Stimulated activated CD8-positive, alpha-beta memory T cell treated with anti-CD3 and anti-CD28 coated beads, Interleukin-2, amount 100 ng/mL, for 48 hours (primary cell): ENCODE results near the gene CALN1.

Experiments used
- DNase-seq, 2 donors: peaks; one replicate each; pipeline ENCODE4 v3.0.0-alpha.2; 2020; ENCODE audit warnings: low read depth in 2 of 2

CALN1 gene

GRCh38 chr7:72325561-72325960, 86.6 kb downstream of the CALN1 start:
- DNase-seq: no peak

DNA sequence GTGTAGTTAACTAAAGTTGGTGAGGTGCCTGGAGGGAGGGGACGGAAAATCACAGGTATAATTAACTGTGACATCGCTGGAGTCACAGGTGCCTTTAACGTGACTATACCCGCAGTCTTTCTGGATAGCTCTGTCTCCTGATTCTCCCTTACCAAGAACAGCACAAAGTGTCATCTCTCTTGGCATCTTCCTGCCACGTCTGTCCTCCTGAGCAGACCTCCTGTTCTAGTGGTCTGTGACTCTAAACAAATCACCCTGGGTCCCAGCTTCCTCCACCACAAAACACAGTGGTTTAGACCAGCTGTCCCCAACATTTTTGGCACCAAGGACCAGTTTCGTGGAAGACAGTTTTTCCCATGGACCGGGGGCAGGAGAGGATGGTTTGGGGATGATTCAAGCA, 90.5 kb downstream of the CALN1 start:
- no peak for DNase-seq

DNA sequence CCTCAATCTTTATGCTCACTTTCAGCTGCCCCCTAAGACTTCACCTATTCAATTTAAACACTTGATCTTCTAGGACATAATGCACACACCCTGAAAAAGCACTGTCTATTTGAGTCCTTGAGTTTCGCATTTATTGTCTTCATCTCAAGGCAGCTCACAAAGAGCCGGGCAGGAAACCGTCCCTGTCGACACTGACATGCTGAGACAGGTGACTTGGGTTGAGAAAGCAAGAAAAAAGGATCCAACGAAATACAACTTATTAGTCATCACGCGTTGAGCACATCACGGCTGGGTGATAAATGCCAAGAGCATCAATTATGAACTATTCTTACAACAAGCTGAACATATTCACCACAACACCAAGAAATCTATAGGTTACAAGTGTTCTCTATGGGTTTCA, 91.1 kb downstream of the CALN1 start:
- no peak for DNase-seq

DNA sequence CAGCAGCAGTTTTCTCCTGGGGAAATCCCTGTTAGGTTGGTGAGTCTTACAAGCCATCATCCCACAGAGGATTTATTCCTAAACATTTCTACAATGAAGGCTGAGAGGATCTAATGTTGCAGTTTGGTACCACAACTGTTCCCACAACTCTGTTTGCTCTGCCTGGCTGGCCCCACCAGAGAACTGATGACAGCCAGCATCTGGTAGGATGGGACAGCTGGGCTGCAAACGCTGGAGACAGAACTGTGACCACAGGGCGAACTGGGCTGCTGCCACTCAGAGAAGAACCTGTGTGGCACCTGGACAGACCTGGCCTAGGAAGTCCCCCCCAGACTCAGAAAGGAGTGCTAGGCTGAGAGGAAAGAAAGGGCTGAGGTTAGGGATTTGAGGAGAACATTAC, 94.8 kb downstream of the CALN1 start:
- no peak for DNase-seq

DNA sequence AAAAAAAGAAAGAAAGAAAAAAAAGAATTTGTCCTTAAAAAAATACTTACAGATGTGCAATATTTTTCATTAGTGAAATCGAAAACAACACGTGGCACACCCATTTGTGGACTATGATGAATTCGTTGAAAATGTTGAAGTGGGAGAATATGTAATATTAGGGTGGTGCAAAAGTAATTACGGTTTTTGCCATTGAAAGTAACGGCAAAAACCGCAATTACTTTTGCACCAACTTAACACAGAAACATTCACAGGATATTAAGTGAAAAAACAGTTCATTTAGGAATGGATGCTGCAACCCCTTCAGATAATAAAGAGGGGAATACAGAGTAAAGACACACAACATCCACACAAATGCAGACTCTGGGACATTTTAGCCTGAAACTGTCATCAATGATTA, 96.0 kb downstream of the CALN1 start:
- no peak for DNase-seq

- DNase-seq: no peak
Measured at GRCh38 chr7:72313906-72314305, 98.2 kb downstream of the CALN1 start.

DNA sequence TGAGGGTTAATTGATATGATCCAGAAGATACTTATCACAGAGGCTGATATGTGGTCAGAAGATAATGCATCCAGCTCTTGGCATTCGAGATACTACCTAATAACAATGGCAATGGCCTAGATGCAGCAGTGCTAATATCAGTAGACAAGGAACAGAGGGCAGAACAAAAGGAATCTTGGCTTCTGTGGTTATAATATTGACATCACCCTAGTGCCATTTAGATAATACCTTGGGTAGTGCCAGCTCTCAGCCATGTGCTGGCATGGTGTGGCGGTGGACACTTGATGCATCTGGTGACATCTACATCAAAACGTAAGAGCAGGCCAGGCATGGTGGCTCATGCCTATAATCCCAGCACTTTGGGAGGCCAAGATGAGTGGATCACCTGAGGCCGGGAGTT, 101.8 kb downstream of the CALN1 start:
- DNase-seq: no peak

- DNase-seq: no peak
Measured at GRCh38 chr7:72309476-72309875, 102.7 kb downstream of the CALN1 start.

DNA sequence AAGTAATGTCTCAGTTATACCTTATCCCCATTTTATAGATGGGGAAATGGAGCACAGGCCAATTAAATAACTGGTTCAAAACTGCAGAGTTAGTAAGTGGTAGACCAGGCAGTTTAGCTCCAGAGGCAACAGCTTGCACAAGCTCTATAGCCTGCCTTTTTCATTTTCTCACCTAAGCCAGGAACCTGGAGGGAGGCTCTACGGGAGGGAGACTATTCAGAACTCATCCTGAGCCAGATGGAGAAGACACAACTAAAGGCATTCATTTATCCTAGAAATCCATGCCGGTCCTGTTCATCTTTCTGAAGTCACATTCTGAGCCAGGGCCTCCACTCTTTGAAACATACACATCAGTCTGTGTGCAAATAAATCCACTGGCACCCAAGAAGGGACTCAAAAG, 103.2 kb downstream of the CALN1 start:
- DNase-seq: no peak

DNA sequence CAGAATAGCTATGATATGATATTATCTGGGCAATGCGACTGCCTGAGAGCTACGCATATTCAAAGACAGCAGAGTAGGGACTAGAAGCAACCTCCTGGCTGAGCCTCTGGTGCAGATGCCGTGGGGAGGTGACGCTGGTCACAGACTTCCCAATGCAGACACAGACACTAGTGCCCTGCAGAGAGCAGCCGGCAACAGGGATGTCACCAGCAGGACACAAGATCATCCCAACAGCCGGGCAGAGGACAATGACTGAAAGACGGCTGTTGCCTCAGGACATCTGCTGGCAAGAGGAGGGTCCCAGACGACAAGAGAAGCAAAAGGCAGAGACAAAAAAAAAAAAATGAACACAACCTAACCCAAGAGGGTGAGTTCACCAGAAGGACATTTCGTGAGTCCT, 104.6 kb downstream of the CALN1 start:
- no peak for DNase-seq

- DNase-seq: no peak
Measured at GRCh38 chr7:72298912-72299311, 113.2 kb downstream of the CALN1 start.

GRCh38 chr7:72298091-72298490, 114.0 kb downstream of the CALN1 start:
- DNase-seq: no peak

DNA sequence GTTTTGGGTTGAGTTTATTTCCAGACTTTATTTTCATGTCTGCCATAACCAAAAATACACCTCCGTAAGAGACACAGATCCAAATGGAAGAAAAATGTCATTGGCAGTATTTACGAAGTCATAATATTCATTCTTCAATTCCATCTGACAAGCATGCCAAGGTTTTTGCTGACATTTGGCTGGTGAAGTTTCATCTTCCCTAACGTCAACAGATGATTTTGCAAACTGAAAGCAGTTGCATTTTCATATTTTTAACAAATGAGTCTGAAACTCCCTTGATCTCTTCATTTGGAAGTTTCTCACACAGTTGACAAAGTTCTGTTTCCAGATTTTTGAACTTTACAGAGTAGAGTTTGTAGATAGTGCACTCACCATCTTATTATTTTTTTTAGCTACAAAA, 114.5 kb downstream of the CALN1 start:
- no peak for DNase-seq

DNA sequence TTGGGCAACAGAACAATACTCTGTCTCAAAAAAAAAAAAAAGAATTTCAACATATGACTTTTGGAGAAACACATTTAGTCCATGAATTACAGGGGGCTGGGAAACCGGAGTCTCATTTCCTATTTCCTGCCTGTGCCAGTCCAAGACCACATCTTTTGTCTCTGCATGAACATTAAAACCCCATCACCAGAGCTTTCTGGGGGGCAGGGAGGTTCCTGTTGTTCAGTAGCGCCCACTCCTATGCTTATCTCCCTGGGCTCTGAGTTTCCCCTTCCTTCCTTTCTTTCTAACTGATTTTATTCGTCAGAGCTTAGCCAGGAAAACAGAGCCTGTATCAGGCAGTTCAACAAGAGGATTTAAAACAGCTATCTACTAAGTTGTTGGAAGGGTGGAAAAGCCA, 119.3 kb downstream of the CALN1 start:
- no peak for DNase-seq

DNA sequence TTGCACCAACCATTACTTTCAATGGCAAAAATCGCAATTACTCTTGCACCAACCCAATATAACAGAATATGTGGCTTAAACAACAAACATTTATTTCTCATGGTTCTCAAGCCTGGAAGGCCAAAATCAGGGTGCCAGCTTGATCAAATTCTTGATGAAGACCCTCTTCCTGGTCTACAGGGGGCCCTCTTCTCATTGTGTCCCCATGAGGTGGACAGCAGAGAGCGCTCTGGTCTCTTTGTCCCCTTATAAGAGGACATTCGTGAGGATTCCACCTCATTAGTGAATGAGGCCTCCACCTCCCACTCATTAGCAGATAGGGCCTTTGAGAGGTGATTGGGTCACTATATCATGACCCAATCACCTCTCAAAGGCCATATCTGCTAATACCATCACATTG, 120.0 kb downstream of the CALN1 start:
- no peak for DNase-seq

DNA sequence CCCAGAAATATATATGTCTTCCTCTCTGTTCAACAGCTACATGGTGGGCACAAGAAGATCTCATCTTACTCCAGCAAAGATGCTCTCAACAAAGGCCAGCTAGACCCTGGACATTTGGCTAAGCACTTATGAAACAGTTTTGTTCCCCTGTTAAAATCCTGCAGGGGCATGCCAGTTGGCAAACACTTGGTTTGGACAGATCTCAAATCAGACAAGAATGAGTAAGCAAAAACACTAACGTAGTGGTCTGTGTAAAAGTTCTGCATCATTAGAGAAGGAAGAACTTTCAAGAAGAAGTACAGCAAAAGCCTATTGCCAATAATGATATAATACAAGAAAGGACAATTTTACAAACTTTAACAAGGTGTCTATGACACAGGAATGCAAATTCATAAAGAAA, 125.6 kb downstream of the CALN1 start:
- no peak for DNase-seq

DNA sequence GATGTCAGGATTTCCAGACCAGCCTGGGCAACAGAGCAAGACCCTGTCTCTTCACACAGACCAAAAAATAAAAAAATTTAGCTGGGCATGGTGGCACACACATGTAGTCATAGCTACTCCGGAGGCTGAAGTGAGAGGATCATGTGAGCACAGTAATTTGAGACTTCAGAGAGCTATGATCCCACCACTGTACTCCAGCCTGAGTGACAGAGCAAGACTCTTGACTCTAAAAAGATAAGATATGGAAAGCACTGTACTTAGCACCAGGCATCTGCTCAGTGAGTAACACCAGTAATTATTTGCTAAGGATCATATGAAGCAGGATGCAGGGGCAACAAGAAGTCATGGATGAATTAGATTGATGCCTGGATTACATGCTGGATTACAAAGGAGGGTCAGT, 128.8 kb downstream of the CALN1 start:
- no peak for DNase-seq

GRCh38 chr7:72281308-72281707, 130.8 kb downstream of the CALN1 start:
- DNase-seq: no peak

- DNase-seq: no peak
Measured at GRCh38 chr7:72279203-72279602, 132.9 kb downstream of the CALN1 start.

- no peak for DNase-seq
Measured at GRCh38 chr7:72278550-72278949, 133.6 kb downstream of the CALN1 start.

GRCh38 chr7:72275382-72276070, 136.6 kb downstream of the CALN1 start:
- DNase-seq: no peak

DNA sequence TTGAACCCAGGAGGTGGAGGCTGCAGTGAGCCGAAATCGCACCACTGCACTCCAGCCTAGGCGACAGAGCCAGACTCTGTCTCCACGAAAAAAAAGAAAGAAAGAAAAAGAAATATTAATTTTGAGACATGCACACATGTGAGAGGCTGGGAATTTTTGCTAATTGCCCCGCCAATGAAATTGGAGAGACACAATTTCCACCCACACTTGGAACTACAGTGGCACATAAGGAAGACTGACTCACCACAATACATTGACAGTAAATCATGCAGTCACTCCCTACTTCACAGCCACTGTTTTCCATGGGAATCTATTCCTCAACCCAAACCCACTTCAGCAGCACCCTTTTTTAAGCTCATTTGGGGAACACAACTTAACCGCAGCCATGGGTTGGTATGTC, 139.7 kb downstream of the CALN1 start:
- DNase-seq: no peak

DNA sequence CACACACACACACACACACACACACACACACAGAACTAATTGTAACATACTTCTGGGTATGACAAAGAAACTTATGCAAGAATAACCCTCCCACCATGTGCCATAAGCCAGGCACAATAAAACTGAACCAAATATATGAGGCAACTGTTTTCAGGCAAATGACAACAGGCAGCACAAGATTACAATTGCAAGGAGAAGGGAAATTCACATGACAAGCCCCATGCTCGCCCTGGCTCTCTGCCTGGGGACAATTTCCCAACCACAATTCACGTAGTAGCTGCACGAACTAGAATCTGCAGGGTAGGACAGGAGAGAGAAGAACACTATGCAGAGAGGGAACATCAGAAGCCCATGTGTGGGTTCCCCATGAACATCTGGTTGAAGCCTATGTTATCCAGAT, 143.3 kb downstream of the CALN1 start:
- no peak for DNase-seq

DNA sequence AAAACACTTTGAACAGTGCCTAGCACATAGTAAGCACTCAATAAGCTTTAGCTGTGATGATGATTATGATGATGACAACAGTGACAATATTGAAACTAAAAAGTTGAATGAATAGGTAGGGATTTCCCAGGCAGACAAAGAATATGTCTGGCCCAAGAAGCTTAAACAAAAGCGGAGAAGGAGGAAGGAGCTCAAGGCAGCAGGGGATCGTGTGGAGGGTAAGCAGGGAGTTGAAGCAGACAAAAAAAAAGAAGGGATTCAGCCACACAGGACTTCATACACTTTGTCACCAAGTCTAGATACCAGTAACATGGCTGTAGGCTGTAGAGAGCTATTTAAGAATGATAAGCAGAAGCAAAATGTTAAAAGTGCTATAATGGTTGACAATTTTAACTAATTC, 144.0 kb downstream of the CALN1 start:
- no peak for DNase-seq
